Measurements from ENCODE around the gene MRPS14. TPM values are rescaled to one million over a fixed set of nuclear protein-coding genes. Genes with fewer than 3 reads are reported as not detected.
A peak's percentile ranks its signal among the peaks of the same experiment; 100 is the strongest.

Gene MRPS14
- total and polyA plus RNA-seq, 9 of the 15 experiments (the other 6 are each of a cell fraction or from before 2014, with no cell fraction given): 38.1 to 231 (median 54.9) TPM

GRCh38 chr1:174999216-174999935 is 23.8 kb downstream of the MRPS14 start (continued):
- TF ChIP-seq REST (IDR thresholded peaks at IDR 0.05; ENCODE audit: borderline replicate concordance) (peak; percentile 57), REST (CRISPR knock-in tag; IDR thresholded peaks at IDR 0.05; ENCODE audit: low read depth) (peak; percentile 80), RHOXF2B (CRISPR knock-in tag; conservative IDR thresholded peaks at IDR 0.05) (no peak), SNRNP70 (optimal IDR thresholded peaks at IDR 0.05; ENCODE audit: low read depth, low read length) (peak; percentile 34), TRIM28 (IDR thresholded peaks at IDR 0.05) (peak; percentile 55; the same call in 1 of the 2 replicates), YY1 (IDR thresholded peaks at IDR 0.05; ENCODE audit: borderline replicate concordance in 1 of 3, control insufficient read depth in 1 of 3, extremely low read depth in 1 of 3, insufficient read depth in 3 of 3, insufficient read length in 1 of 3, insufficient replicate concordance in 2 of 3, low read depth in 1 of 3, low read length in 2 of 3) (peak; percentile 84 to 97 (median 96)), SMARCA4 (IDR thresholded peaks at IDR 0.05) (0 out of 2 replicates have a peak, but pooled peaks have one; percentile 43), ZNF77 (CRISPR knock-in tag; IDR thresholded peaks at IDR 0.05) (no peak), IRF9 (tag; IDR thresholded peaks at IDR 0.05) (no peak), FOXK2 (conservative IDR thresholded peaks at IDR 0.05 in 1 of 2, IDR thresholded peaks at IDR 0.05 in 1 of 2; ENCODE audit: low read depth in 2 of 2) (peak; percentile 98 to 99), HIVEP1 (CRISPR knock-in tag; IDR thresholded peaks at IDR 0.05) (no peak), HNRNPLL (IDR thresholded peaks at IDR 0.05; ENCODE audit: low read depth, low read length, poor library complexity, severe bottlenecking) (peak; percentile 98), MEF2A (IDR thresholded peaks at IDR 0.05; ENCODE audit: control insufficient read depth, low read depth, low read length) (no peak), MTF1 (CRISPR knock-in tag; IDR thresholded peaks at IDR 0.05; ENCODE audit: borderline replicate concordance) (no peak), ZZZ3 (IDR thresholded peaks at IDR 0.05) (peak; percentile 93), FOXP1 (CRISPR knock-in tag; IDR thresholded peaks at IDR 0.05) (peak; percentile 91), NR2C2 (CRISPR knock-in tag; IDR thresholded peaks at IDR 0.05) (peak; percentile 67), NR2C2 (tag; IDR thresholded peaks at IDR 0.05) (peak; percentile 96)

Measured in K562 (cell line).